T follicular helper cell (primary cell): ENCODE measurements around the gene CDKN1C.

Experiments used
- DNase-seq: peaks from one replicate; pipeline ENCODE4 v3.0.0-alpha.2; 2020; ENCODE audit warnings: low read depth

The CDKN1C gene

DNA sequence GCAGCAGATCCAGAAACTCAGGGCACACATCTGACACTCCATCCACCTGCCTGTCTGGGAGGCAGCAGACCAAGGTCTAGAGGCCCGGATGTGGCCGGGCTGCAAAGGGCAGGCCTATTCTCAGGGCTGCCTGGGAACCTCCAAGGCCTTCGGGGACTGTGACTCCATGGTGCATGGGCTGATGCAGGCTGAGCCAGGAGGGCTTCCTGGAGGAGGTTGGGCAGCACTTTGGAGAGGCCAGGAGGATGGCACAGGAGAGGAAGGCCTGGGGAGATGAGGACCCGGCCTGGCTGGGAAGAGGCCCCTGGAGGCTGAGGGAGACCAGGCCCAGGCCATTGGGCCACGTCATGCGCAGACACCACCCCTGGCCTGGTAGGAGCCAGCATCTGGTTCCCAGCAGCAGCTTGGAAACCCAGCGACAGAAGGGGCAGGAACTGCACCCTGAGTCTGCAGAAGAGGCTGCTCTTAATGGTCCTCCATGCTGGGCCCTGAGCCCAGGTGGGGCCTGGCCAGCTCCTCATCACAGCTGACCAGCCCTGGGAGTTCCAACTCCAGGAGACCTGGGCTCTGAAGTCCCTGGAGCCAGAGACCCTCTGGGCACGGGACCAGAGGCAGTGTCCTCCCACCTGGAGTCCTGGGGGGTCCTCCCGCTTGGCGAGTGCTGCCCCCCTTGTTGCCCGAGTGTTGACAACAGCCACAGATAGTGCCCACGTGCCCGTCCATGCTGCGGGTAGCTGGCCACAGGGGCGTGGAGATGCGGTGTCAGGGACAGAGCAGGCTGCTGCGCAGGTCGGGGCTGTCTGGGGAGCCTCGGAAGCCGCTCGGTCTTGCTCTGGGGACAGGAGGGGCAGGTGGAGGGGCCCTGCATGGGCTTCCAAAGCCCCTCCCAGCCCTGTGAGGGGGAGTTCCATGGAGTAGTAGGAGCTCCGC is 38.1 kb upstream of the CDKN1C start:
- DNase-seq = no peak

DNA sequence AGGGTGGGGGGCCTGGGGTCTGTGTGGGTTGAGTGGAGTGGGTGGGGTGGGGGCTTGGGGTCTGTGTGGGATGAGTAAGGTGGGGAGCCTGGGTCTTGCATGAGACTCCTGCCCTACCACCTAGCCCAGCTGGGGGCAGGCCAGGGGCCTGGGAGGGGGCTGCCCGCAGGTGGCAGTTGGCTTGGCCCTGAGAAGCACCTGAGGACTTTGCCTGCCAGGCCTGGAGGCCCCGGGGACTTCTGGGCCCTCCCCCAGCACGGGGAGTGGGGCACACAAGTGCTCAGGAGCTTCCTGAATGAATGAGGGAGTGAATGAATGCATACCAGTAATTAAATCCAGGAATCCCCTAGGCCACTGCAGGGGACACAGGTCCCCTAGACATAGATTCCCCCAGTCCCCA is 37.1 kb upstream of the CDKN1C start:
- no peak for DNase-seq

DNA sequence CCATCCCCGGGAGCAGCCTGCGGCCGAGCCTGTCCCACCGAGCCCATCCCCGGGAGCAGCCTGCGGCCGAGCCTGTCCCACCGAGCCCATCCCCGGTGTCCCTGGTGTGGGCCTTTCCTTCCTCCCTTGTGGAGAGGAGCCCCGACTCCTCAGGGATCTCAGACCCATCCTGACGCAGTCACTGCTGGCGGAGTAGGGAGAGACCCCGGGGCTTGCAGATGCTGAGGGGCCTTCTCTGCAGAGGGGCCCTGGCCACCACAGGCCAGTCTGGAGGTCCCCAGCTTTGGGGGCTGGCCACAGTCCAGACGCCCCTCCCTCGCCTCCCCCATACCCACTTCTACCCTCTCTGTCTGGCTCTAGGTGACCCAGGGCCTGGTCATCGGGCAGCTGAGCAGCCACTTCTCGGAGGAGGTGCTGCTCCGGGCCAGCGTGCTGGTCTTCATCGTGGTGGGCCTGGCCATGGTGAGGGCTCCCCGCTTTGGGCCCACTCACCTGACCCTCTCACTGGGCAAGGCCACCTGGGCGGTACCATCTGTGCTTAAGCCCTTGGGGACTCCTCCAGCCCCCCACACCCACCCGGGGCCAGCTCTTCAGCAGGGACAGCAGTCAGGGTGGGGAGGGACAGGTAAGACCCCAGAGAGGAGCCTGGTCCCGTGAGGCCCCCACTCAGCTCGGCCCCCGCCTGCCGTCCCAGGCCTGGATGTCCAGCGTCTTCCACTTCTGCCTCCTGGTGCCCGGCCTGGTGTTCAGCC is 36.3 kb upstream of the CDKN1C start:
- no peak for DNase-seq

DNA sequence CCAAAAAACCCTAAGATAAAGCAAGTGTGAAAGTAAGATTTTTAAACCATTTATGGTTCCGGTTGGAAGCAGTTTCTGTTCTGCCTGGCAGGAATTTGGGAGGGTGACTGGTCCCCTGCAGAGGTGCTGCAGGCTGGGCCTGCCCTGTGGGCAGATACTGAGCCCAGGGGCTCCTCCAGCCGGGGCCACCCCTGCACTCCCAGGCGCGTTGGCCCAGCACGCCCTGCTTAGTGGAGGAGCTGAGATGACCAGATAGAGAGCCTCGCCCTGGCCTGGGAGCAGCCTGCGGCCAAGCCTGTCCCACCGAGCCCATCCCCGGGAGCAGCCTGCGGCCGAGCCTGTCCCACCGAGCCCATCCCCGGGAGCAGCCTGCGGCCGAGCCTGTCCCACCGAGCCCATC is 35.7 kb upstream of the CDKN1C start:
- DNase-seq = no peak

DNA sequence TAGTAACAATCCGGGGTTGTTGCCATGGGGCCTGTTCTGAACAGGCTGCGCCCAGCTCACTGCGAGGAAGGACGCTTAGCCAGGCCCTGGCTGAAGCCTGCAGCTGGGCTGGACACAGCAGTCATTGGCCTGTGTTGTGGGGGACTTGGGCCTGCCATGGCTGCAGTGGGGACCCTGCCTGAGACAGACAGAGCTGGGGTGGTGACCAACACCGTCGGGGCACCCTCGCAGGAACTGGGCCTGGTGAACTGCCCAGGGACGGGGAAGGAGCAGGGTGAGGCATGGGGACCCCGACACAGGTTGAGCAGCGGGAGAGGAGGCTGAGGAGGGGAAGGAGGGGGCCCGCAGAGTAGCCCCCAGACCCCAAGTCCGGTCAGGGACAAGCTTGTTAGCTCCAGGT is 34.8 kb upstream of the CDKN1C start:
- no peak for DNase-seq

DNA sequence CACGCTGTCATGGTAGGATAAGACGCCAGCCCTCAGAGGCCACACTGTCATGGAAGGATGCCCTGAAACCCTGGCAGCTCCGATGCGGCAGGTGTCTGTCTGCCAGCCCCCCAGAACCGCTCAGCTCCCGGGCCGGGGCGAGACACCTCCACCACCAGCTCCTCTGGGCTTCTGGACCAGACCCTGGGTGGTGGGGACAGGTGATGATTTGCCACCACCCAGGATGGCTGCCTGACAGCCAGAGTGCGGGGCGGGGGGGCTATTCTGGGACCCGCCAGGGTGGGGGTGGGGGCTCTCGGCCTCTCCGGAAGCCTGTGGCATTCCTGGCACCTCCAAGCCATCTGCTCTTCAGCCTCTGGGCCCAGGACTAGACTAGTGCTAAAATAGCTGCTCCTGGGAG is 34.3 kb upstream of the CDKN1C start:
- no peak for DNase-seq

DNA sequence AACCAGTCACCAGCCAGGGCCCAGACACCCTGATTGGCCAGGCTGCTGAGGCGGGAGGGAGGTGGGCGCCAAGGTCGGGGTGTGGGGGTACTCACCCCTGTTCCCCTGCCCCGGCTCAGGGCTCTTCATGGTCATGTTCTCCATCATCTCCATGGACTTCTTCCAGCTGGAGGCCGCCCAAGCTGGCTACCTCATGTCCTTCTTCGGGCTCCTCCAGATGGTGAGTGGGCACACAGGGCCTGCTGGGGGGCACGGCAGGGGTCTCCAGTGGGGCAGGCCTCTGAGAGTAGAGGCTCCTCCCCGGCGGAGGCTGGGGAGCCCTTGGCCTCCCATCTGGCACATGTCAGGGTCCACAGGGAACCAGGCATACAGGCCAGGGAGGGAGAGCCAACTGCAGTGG is 33.6 kb upstream of the CDKN1C start:
- DNase-seq = no peak

DNA sequence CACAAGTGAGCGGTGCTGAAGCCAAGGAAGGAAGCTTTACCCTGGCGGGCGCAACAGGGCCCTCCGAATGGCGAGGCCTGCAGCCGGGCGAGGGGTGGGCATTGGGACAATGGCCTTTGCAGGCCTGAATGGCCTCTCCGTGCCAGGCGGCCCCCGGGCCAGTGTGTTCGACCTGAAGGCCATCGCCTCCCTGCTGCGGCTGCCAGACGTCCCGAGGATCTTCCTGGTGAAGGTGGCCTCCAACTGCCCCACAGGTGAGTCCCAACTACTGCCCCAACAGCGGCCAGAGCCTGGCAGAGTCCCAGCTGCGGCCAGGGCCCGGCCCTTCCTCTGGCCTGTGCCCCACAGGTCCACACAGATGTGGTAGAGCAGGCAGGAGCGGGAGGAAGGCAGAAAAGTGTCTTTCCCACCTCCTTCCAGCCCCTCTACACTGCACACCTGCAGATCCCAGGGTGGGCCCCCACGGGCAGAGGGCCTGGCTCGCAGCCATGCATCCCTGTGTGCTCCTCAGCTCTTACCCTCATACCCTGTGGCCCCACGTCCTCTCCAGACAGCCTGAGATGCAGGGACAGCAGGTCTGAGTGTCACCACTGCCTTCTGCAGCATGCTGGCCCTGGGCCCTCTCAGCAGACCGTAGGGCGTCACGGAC is 32.4 kb upstream of the CDKN1C start:
- DNase-seq = no peak

DNA sequence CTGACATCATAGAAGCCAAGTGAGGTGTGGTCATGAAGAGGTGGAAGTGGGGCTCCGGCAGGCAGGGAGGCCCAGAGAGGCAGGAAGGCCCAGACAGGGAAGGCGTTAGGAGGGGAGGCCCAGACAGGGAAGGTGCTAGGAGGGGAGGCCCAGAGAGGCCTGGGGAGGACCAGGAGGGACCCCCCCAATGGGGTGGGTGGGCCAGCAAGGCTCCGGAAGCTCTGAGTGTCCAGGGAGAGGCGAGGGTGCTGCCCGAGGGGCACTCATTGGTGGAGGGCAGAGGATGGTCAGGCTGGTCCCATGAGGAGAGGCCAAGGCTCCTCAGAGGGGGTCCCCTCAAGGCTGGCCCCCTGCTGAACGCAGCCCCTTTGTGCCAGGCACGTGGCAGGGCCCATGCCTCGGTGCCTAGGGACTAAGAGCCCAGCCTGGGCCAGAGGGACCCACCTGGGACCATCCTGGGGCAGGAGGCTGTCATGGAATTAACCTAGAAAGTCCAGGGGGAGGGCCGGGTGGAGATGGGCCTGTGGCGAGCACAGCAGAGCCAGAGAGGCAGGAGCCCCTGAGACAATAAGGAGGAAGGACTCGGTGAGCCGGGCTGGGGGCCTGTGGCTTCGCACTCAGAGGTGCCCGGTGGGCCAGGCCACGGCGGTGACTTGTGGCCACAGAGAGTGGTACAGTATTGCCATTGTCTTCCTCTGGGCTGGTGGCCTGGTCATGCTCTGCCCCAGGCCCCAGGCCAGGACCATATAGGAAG is 31.5 kb upstream of the CDKN1C start:
- DNase-seq = no peak

DNA sequence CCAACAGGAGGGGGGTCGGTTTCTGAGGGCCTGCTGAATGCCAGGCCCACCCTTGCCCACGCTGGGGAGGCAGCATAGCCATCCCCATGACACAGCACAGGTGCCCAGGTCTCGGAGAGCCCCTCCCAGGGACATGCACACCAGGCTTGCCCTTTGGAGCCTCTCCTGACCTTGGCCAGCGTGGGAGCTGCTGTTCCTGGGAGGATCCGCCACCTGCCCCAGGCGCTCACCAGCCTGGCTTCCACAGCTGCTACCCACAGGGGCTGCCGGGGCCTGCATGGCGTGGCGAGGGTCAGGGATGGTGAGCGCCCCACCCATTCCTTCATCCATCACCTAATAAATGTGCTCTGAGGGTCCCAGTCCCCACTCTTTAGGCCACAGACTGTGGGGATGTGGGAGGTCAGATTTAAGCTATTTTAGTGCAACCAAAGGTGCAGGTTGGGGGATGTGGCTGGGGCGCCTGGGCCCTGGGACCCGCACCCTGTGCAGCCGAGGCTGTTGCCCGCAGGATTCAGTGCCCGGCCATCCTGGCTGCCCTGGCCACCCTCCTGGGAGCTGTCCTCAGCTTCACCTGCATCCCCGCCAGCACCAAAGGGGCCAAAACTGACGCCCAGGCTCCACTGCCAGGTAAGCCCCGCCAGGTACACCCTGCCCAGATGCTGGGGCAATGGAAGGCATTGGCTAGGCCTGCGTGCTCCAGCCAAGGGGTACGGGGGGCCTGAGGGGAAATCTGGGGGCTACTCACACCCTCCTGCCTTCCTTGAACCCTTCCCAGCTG is 30.7 kb upstream of the CDKN1C start:
- DNase-seq = no peak

DNA sequence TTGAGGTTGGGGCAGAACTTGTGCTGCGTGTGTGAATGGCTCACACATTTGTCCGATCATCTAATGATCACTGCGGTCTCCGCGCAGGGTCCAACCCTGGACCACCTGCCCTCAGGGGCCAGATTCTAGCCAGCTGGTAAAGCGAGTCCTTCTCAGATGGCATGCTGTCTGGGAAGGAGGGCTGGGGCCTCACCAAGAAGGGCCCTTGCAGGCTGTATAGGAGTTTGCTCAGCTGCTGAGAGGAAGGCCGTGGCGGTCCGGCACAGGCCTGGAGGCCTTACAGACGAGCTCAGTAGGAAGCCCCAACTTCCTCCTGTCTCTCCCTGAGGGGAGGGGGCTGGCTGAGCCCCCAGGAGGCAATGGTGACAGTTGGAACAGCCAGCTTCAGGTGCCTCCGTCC is 29.9 kb upstream of the CDKN1C start:
- DNase-seq = no peak

DNA sequence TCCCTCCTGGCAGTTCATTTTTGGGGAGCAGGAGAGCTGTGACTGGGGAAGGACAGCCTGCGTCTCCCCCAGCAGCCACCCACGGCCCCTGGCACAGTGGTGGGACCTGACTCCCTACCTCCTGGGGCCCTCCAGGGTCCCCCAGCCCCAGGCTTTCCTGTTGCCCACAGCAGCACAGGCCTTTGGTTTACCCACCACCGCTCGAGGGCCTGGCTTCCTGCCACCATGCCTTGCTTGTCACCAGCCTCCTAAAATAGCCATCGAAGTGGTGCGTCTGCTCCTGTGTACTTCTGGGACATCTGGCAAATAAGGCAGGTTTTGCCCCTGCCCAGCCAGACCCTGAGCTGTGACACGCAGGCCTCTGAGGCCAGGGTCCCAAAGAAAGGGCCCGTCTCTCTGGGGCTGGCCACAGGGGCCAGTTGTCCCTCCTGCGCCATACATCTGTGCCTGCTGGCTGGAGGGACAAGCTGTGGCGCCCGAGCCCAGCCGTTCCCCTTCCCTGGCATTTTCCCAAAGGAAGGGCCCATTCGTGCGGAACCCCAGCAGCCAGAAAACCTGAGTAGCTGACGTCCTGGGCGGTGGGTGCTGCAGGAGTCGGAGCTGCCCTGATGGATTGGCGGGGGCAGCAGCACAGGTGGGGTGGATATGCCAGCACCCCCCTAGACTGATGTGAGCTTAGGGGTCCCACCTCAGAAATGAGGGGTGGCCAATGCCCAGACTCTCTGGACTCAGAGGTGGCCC is 29.1 kb upstream of the CDKN1C start:
- DNase-seq = no peak

DNA sequence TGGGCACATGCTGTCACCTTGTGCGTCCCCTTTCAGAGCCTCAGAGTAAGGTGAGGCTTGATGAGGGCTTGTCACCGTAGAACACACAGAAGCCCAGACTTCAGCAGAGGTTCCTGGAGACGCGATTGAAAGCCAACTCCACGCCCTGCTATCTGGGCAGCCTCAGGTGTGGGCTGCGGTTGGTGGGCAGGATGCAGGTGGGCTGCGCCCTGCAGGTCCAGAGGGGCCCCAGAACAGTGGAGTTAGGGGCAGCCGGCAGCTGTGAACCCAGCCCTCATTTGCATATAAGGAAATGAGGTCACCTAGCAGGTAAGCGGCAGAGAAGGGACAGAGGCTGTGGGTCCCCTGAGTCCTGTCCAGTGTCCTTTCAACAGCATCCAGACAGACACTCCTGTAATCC is 28.2 kb upstream of the CDKN1C start:
- DNase-seq = no peak

DNA sequence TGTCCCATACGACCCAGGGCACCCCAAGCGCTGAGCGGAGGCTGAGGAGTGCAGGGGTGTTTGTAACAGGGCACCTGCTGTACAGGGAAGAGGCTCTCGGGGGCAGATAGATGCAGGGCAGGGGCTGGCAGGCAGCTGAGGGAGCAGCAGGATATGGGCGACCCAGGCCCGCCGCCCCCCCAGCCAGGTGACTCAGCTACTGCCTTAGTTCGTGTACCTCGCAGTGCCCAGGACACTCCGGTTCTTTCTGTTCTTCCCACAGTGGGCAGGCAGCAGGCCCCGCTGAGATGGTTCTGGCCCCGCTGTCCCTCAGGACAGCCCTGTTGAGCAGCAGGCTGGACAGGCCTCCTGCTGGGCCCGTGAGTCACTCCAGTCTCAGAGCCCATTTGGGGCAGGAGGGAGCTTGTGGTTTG is 27.4 kb upstream of the CDKN1C start:
- no peak for DNase-seq

DNA sequence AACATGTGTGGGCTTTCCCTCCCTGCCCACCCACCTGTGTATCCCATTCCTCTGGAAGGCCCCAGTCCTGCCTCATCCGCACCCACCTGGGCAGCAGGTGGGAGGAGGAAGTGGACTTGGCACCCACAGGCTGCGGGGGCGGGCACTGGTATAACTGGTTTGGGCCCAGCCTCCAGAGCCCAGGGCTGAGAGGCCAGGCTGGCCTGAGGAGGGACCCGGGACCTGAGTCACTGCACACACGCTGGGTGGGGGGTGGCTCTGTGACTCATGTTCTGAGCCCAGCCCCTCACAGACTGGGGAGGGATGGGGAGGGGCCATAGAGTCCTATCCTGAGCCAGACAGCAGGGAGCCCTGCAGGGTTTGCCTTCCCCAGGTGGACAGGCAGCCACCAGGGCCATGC is 26.9 kb upstream of the CDKN1C start:
- no peak for DNase-seq

DNA sequence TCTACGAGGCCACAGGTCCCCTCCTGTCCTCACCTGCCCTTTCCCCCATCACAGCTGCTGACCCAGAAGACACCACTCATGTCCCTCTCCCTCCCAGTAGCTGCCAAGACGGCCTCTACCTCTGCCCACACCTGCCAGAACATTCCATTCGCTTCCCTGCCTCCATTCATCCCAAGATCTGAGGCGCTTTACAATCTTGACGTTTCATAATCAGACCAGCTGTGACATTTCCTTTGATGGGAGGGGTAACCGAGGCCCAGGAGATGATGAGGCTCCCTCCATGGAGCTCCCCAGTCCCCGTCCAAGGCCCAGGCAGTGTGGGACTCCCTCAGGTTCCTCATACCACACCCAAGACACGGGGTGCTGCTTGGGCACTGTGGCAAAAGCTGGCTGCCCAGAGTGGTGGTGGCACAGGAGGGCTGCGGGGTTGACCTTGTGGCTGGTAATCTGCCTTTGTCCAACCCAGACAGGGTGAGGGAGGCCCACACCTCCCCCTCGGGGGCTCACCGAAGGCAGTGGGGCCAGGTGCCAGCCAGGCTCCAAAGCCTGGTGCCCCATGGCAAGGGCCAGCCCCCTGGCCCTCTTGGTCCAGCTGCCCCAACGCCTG is 26.3 kb upstream of the CDKN1C start:
- no peak for DNase-seq

DNA sequence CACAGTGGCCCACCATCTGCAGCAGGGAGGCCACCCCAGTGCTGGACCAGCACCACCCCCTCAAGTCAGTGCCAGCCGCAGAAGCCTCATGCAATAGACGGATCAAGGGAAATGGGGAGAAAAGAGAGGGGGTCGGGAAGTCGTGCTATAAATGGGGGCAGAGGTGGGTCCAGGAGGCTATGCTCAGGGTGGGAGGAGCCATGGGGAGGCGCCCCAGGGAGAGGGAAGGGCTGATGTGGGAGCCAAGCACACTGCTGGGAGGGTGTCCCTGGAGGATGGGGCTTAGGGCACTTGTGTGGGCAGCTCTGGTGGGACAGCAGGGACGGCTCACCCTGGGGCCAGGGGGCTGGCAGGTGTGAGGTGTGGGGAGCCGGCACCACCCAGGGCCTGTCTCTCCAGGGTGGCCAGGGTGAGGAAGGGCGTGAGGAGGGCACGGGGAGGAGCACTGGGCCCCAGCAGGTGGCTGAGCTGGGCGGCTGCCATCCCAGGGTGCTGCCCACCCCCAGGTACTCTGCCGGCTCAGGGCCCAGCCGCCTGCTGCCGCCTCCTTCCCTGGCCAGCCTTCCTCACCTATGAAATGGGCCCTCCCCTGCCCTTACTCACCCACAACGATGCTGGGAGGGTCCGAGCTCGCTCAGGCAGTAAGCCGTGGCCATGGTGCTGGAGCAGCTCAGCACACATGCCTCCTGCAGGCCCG is 25.7 kb upstream of the CDKN1C start:
- no peak for DNase-seq

DNA sequence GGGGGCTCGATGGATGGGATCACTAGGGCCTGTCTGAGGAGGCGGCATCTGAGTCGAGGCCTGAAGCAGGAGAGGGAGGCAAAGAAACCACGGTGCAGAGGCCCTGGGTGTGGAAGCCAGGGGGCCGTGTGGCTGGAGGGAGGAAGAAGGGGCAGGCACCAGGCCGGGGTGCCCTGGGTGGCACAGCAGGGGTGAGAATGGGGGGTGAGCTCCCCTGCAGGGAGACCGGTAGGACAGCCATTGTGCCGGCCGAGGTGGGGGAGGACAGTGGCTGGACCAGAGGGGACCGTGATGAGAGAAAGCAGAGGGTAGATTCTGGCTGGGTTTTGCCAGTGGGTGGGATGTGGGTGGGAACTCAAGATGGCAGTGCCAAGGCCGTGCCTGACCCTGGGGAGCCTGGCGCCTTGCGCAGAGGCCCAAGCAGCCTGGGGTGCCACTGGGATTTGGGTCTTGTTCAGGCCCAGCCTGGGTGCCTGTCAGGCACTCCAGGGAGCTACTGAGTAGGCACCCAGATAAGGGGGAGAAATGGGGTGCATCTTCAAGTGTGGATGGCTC is 24.9 kb upstream of the CDKN1C start:
- no peak for DNase-seq
